ENCODE data around the gene TUBG1. TPM values are rescaled to one million over a fixed set of nuclear protein-coding genes. Genes with fewer than 3 reads are reported as not detected.

The TUBG1 gene
- total and polyA plus RNA-seq, 9 of the 15 experiments (the other 6 are each of a cell fraction or from before 2014, with no cell fraction given): 33.1 to 147 (median 66.0) TPM

DNA sequence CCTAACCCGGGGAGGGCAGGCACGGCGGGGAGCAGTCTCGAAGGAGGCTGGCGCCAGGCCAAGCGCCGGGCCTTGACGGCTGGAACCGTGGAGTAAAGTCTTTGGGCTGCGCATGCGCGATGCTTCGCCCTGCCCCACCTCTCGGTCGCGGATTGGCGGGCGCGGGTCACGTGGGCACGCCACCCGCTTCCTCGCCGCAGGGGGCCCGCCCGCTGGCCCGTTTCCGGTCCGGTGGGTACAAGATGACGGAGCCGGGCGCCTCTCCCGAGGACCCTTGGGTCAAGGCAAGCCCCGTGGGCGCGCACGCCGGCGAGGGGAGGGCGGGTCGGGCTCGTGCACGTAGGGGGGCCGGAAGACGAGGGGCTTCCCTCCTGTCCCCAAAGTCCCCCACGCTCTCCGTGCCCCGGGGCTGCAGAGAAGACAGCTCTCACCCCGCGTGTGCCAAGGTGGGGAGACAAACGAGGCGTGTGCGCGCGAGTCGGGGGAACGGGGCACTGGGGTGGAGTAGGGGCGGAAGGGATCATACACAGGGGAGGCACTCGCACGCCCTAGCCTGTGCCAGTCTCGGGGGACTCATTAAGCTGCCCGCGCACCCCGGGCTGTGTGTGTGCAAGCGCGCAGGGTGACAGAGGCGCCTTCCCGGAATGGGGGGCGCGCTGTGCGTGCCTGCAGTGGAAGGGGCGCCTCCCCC is 42.5 kb upstream of the TUBG1 start, which contains the start of gene MLX (continued):
- TF ChIP-seq, protein P1, sequence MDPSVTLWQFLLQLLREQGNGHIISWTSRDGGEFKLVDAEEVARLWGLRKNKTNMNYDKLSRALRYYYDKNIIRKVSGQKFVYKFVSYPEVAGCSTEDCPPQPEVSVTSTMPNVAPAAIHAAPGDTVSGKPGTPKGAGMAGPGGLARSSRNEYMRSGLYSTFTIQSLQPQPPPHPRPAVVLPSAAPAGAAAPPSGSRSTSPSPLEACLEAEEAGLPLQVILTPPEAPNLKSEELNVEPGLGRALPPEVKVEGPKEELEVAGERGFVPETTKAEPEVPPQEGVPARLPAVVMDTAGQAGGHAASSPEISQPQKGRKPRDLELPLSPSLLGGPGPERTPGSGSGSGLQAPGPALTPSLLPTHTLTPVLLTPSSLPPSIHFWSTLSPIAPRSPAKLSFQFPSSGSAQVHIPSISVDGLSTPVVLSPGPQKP (CRISPR knock-in tag; IDR thresholded peaks at IDR 0.05): no peak
- no peak for TF ChIP-seq MTA1 (IDR thresholded peaks at IDR 0.05; ENCODE audit: borderline replicate concordance)
- no peak for TF ChIP-seq THRAP3 (IDR thresholded peaks at IDR 0.05; ENCODE audit: borderline replicate concordance)
- TF ChIP-seq ARNT (IDR thresholded peaks at IDR 0.05): no peak
- TF ChIP-seq KLF1 (tag; IDR thresholded peaks at IDR 0.05): no peak
- peak; percentile 63; the same call in 1 of the 2 replicates for TF ChIP-seq ELF2 (CRISPR knock-in tag; IDR thresholded peaks at IDR 0.05)
- no peak for TF ChIP-seq U2AF1 (optimal IDR thresholded peaks at IDR 0.05; ENCODE audit: low read depth, low read length)
- no peak for TF ChIP-seq ZNF324 (CRISPR knock-in tag; IDR thresholded peaks at IDR 0.05)
- TF ChIP-seq OTX1 (CRISPR knock-in tag; IDR thresholded peaks at IDR 0.05): no peak
- no peak for TF ChIP-seq DPF2 (IDR thresholded peaks at IDR 0.05)
- TF ChIP-seq ZKSCAN3 (CRISPR knock-in tag; IDR thresholded peaks at IDR 0.05): no peak
- TF ChIP-seq CBFA2T2 (conservative IDR thresholded peaks at IDR 0.05): peak; percentile 83
- no peak for TF ChIP-seq BRD9 (IDR thresholded peaks at IDR 0.05; ENCODE audit: low read depth, partially characterized antibody)
- TF ChIP-seq HIVEP1 (CRISPR knock-in tag; IDR thresholded peaks at IDR 0.05): no peak
- TF ChIP-seq, protein P2, sequence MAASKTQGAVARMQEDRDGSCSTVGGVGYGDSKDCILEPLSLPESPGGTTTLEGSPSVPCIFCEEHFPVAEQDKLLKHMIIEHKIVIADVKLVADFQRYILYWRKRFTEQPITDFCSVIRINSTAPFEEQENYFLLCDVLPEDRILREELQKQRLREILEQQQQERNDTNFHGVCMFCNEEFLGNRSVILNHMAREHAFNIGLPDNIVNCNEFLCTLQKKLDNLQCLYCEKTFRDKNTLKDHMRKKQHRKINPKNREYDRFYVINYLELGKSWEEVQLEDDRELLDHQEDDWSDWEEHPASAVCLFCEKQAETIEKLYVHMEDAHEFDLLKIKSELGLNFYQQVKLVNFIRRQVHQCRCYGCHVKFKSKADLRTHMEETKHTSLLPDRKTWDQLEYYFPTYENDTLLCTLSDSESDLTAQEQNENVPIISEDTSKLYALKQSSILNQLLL (CRISPR knock-in tag; IDR thresholded peaks at IDR 0.05; ENCODE audit: borderline replicate concordance): no peak
- TF ChIP-seq TBL1XR1 (IDR thresholded peaks at IDR 0.05; ENCODE audit: low read length in 2 of 2): 0 out of 4 replicates have a peak, but pooled peaks of 1 of the 2 experiments have one; percentile 9
- TF ChIP-seq, protein P3, sequence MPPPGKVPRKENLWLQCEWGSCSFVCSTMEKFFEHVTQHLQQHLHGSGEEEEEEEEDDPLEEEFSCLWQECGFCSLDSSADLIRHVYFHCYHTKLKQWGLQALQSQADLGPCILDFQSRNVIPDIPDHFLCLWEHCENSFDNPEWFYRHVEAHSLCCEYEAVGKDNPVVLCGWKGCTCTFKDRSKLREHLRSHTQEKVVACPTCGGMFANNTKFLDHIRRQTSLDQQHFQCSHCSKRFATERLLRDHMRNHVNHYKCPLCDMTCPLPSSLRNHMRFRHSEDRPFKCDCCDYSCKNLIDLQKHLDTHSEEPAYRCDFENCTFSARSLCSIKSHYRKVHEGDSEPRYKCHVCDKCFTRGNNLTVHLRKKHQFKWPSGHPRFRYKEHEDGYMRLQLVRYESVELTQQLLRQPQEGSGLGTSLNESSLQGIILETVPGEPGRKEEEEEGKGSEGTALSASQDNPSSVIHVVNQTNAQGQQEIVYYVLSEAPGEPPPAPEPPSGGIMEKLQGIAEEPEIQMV (tag; conservative IDR thresholded peaks at IDR 0.05; ENCODE audit: low read depth): no peak
- TF ChIP-seq POLR3G (IDR thresholded peaks at IDR 0.05; ENCODE audit: extremely low read depth, insufficient read length, insufficient replicate concordance): no peak
- TF ChIP-seq, protein P4, sequence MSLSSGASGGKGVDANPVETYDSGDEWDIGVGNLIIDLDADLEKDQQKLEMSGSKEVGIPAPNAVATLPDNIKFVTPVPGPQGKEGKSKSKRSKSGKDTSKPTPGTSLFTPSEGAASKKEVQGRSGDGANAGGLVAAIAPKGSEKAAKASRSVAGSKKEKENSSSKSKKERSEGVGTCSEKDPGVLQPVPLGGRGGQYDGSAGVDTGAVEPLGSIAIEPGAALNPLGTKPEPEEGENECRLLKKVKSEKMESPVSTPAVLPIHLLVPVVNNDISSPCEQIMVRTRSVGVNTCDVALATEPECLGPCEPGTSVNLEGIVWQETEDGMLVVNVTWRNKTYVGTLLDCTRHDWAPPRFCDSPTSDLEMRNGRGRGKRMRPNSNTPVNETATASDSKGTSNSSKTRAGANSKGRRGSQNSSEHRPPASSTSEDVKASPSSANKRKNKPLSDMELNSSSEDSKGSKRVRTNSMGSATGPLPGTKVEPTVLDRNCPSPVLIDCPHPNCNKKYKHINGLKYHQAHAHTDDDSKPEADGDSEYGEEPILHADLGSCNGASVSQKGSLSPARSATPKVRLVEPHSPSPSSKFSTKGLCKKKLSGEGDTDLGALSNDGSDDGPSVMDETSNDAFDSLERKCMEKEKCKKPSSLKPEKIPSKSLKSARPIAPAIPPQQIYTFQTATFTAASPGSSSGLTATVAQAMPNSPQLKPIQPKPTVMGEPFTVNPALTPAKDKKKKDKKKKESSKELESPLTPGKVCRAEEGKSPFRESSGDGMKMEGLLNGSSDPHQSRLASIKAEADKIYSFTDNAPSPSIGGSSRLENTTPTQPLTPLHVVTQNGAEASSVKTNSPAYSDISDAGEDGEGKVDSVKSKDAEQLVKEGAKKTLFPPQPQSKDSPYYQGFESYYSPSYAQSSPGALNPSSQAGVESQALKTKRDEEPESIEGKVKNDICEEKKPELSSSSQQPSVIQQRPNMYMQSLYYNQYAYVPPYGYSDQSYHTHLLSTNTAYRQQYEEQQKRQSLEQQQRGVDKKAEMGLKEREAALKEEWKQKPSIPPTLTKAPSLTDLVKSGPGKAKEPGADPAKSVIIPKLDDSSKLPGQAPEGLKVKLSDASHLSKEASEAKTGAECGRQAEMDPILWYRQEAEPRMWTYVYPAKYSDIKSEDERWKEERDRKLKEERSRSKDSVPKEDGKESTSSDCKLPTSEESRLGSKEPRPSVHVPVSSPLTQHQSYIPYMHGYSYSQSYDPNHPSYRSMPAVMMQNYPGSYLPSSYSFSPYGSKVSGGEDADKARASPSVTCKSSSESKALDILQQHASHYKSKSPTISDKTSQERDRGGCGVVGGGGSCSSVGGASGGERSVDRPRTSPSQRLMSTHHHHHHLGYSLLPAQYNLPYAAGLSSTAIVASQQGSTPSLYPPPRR (CRISPR knock-in tag; IDR thresholded peaks at IDR 0.05; ENCODE audit: borderline replicate concordance): no peak
- TF ChIP-seq LARP7 (IDR thresholded peaks at IDR 0.05): no peak
